Aorta (tissue), 5 donors: ENCODE results near the gene ETV1. TPM values are rescaled to one million over a fixed set of nuclear protein-coding genes. Genes with fewer than 3 reads are reported as not detected.

Experiments used
- ATAC-seq: fragments of 200-7000 bp; cut with Tn5 transposase; one replicate; pipeline ENCODE4 v1.9.1; 2022; ENCODE audit warnings: moderate library complexity; ENCODE audit not compliant: low FRiP score
- DNase-seq, 2 donors: peaks; one replicate each; pipeline ENCODE4 v3.0.0-alpha.2; 2020
- H3K27ac ChIP-seq, 2 donors: one replicate each; pipeline ENCODE4 v1.5.1; 2013; ENCODE audit warnings: low read length in 2 of 2, mild to moderate bottlenecking in 2 of 2, moderate library complexity in 2 of 2, control low read depth in 1 of 2, inconsistent platforms in 1 of 2, low read depth in 1 of 2
- H3K27me3 ChIP-seq, 2 donors: one replicate each; pipeline ENCODE4 v1.6.1; 2013; ENCODE audit warnings: control low read depth in 1 of 2, low read length in 1 of 2, mild to moderate bottlenecking in 1 of 2, moderate library complexity in 1 of 2; ENCODE audit not compliant: insufficient read depth in 2 of 2, control insufficient read depth in 1 of 2
- H3K36me3 ChIP-seq, 2 donors: one replicate each; pipeline ENCODE4 v1.6.1; 2013; ENCODE audit warnings: control low read depth in 1 of 2, low read length in 1 of 2, mild to moderate bottlenecking in 1 of 2; ENCODE audit not compliant: insufficient read depth in 2 of 2, control insufficient read depth in 1 of 2
- H3K4me1 ChIP-seq, 2 donors: one replicate each; pipeline ENCODE4 v1.6.1; 2013; ENCODE audit warnings: low read length in 2 of 2, control low read depth in 1 of 2, mild to moderate bottlenecking in 1 of 2, moderate library complexity in 1 of 2; ENCODE audit not compliant: insufficient read depth in 2 of 2, control insufficient read depth in 1 of 2
- H3K4me3 ChIP-seq, 2 donors: one replicate each; pipeline ENCODE4 v1.5.1; 2013; ENCODE audit warnings: low read length in 2 of 2, control low read depth in 1 of 2, mild to moderate bottlenecking in 1 of 2
- H3K9me3 ChIP-seq: one replicate; pipeline ENCODE4 v1.6.1; 2013; ENCODE audit warnings: mild to moderate bottlenecking, low read length; ENCODE audit not compliant: control insufficient read depth
- WGBS, 2 donors: extraction: QIAGEN DNeasy Blood & Tissue Kit; methylation state at CpG; one replicate each; pipeline ENCODE4 v1.1.7; 2013; 5-methylcytosine and 5-hydroxymethylcytosine counted together
- intact Hi-C, 2 donors: fragments of 100-400 bp; cut with DNase I; formaldehyde crosslinking; loops; one replicate each; pipeline versions ENCODE4 v1.14.2 to v1.15.0; 2022
- polyA plus RNA-seq, 2 donors: library from polyadenylated mRNA; stranded (reverse); fragments of 200-250 nt; gene quantifications; one replicate each; pipeline ENCODE4 v1.2.3, GENCODE V29; 2013
- total RNA-seq, 2 donors: library from RNA; stranded (reverse); fragmentation: NEBNext Ultra II Directional; extraction: Animal tissue kit (Norgen Biotek cat#: 25700); gene quantifications; one replicate each; pipeline ENCODE4 v1.2.1, GENCODE V29; 2021
- donor health status: healthy with polysubstance abuse.
- donor health status: Bipolar disorder and iron deficiency.
- donor health status: DM: no; HTN: no; CAD: no.
- donor health status: DM: no; HTN: no; CAD: no.
- donor health status: DM: yes; HTN: yes; CAD: no.

The ETV1 gene
- total and polyA plus RNA-seq, 4 donors, result 6.5 to 15.1 (median 8.4) TPM

GRCh38 chr7:14009453-14010418 lies 20.3 kb upstream of the ETV1 start:
- 97 to 98% methylated on average over 10 of the region's 10 CpGs for WGBS, 2 donors
- no peak for ATAC-seq

GRCh38 chr7:14001139-14001538 lies 11.7 kb upstream of the ETV1 start:
- Histone ChIP-seq H3K4me3 (no peak overlapping the region), H3K27me3 (no peaks in the 10 kb centered on the region), H3K27ac (no peak overlapping the region), H3K9me3 (peaks cover 2% of the 10 kb centered on the region), H3K4me1 (no peaks in the 10 kb centered on the region), H3K36me3 (no peaks in the 10 kb centered on the region)
- DNase-seq (no peak), ATAC-seq (no peak)
- WGBS, 2 donors, result 74 to 86% methylated on average over 3 of the region's 3 CpGs
- intact Hi-C loops, result no loop called here

More at GRCh38 chr7:14009453-14010418, 20.3 kb upstream of the ETV1 start:
- intact Hi-C loops, result no loop called here
- H3K27ac ChIP-seq, result no peak overlapping the region
- H3K4me1 ChIP-seq, result no peaks in the 10 kb centered on the region
- no peaks in the 10 kb centered on the region for H3K27me3 ChIP-seq
- no peaks in the 10 kb centered on the region for H3K9me3 ChIP-seq
- no peak for DNase-seq
- no peaks in the 10 kb centered on the region for H3K36me3 ChIP-seq
- H3K4me3 ChIP-seq, result no peak overlapping the region

GRCh38 chr7:14000247-14000646 lies 10.8 kb upstream of the ETV1 start:
- DNase-seq, result no peak
- no peak for ATAC-seq
- intact Hi-C loops, result no loop called here

DNA sequence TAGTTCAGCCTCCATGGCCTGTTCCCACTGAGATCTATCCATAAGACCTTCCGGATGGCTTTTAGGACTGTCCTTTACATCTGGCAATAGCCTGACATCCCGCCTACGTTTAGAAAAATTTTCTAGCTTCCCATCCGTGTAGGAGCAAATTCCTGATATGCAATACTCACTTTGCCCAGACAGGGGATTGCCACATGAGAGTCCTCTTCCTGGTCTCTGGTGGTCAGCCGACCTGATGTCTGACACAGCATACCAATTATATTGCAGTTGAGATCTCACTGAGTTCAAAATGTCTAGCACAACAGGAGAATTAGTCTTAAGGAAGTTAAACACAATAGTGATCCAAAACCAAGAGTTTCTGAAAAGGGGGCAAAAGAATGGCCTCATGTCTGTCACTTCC lies 9.4 kb upstream of the ETV1 start:
- H3K9me3 ChIP-seq, result peaks cover 2% of the 10 kb centered on the region
- 77 to 81% methylated on average over 5 of the region's 5 CpGs for WGBS, 2 donors
- no peak overlapping the region for H3K4me3 ChIP-seq
- intact Hi-C loops, result no loop called here
- H3K27me3 ChIP-seq, result no peaks in the 10 kb centered on the region
- no peak for DNase-seq
- no peak overlapping the region for H3K27ac ChIP-seq
- H3K4me1 ChIP-seq, result no peaks in the 10 kb centered on the region
- ATAC-seq, result no peak
- H3K36me3 ChIP-seq, result no peaks in the 10 kb centered on the region

More at GRCh38 chr7:14000247-14000646, 10.8 kb upstream of the ETV1 start:
- no peaks in the 10 kb centered on the region for H3K36me3 ChIP-seq
- no peaks in the 10 kb centered on the region for H3K27me3 ChIP-seq
- no peaks in the 10 kb centered on the region for H3K4me1 ChIP-seq
- WGBS, 2 donors, result 86 to 97% methylated on average over 1 of the region's 1 CpG
- H3K27ac ChIP-seq, result no peak overlapping the region
- H3K4me3 ChIP-seq, result no peak overlapping the region
- H3K9me3 ChIP-seq, result peaks cover 2% of the 10 kb centered on the region

- Histone ChIP-seq H3K4me3 (no peak overlapping the region), H3K27me3 (no peaks in the 10 kb centered on the region), H3K27ac (peak overlapping the region; percentile 51 to 92), H3K9me3 (no peaks in the 10 kb centered on the region), H3K4me1 (no peaks in the 10 kb centered on the region), H3K36me3 (no peaks in the 10 kb centered on the region)
- intact Hi-C loops, result loop anchor here in 1 of 2 donors (5.0 kb wide), 1 partner anchor 65 kb away; no protein-coding TSS in a partner anchor
- WGBS, 2 donors, result 14 to 25% methylated on average over 1 of the region's 1 CpG
- ATAC-seq (no peak), DNase-seq (no peak)
Measured at GRCh38 chr7:13992596-13992964, 3.1 kb upstream of the ETV1 start.

- WGBS, 2 donors, result 41% methylated on average over 12 of the region's 12 CpGs
- no peak for DNase-seq
- H3K4me1 ChIP-seq, result no peaks in the 10 kb centered on the region
- peak overlapping the region; percentile 86 to 92 for H3K27ac ChIP-seq
- intact Hi-C loops, result loop anchor here in 1 of 2 donors (5.0 kb wide), 1 partner anchor 65 kb away; no protein-coding TSS in a partner anchor
- peak overlapping the region in 1 of 2 donors; percentile 61 for H3K4me3 ChIP-seq
- H3K36me3 ChIP-seq, result no peaks in the 10 kb centered on the region
- H3K27me3 ChIP-seq, result no peaks in the 10 kb centered on the region
- no peak for ATAC-seq
- H3K9me3 ChIP-seq, result no peaks in the 10 kb centered on the region
Measured at GRCh38 chr7:13991791-13992595, 2.5 kb upstream of the ETV1 start.

DNA sequence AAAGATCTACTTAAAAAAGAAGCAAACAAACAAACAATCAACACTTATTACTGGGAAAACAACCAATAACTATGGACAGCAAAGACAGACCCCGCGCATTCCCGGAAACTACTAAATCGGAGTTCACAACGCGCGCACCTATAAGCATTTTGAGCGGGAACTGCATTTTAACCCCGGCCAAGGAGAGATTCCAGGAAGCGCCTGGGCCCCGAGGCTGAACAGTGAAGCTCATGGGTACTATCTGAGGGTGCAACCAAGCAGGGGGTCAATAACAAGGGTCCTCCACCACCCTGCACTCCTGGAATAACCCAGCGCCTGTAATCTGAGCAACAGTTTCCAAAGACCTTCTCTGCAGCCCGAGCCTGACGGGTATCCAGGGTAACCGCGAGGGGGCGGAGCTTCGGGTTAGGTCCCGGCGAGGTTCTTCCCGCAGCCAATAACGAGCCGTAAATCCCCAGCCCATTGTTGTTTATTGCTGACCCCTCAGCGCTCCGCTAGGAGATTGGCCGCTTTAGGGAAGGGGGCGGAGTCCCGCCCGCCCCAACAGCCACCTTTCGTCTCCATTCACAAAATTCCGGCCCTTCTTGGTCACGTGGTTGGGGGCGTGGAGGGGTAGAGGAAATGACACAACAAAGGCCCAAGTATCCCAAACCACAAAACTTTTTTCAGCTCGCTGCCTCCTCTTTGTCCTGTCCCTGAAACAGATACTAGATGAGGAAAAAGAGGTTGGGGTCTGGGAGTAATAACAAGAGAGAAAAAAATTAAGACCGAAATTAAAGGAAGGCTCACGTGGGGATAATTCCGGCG lies 1.7 kb upstream of the ETV1 start:
- Histone ChIP-seq H3K4me1 (no peaks in the 10 kb centered on the region), H3K36me3 (no peaks in the 10 kb centered on the region), H3K4me3 (peak overlapping the region; percentile 54 to 78), H3K27ac (peak overlapping the region; percentile 87 to 92), H3K27me3 (no peaks in the 10 kb centered on the region), H3K9me3 (no peaks in the 10 kb centered on the region)
- peak; percentile 96 for ATAC-seq
- WGBS, 2 donors, result 0% methylated on average over 38 of the region's 38 CpGs
- intact Hi-C loops, result loop anchor here in 1 of 2 donors (5.0 kb wide), 1 partner anchor 64 kb away; no protein-coding TSS in a partner anchor
- DNase-seq, result peak; percentile 97
